Measurements from ENCODE around the gene SLC12A7. TPM values are rescaled to one million over a fixed set of nuclear protein-coding genes. Genes with fewer than 3 reads are reported as not detected.

Gene SLC12A7
- total and polyA plus RNA-seq, 9 of the 15 experiments (the other 6 are each of a cell fraction or from before 2014, with no cell fraction given), result 0.01 to 3.1 (median 0.56) TPM

GRCh38 chr5:1137567-1138444 lies 25.9 kb upstream of the SLC12A7 start (continued):
- TF ChIP-seq PBX2 (CRISPR knock-in tag; IDR thresholded peaks at IDR 0.05; ENCODE audit: low read depth) (no peak), PBX2 (tag; conservative IDR thresholded peaks at IDR 0.05; ENCODE audit: low read depth) (peak; percentile 59; the same call in 1 of the 2 replicates), MECOM (CRISPR knock-in tag; IDR thresholded peaks at IDR 0.05) (no peak), ZNF316 (IDR thresholded peaks at IDR 0.05) (peak; percentile 90), TBP (optimal IDR thresholded peaks at IDR 0.05; ENCODE audit: low read depth, low read length) (peak; percentile 8), FOS (IDR thresholded peaks at IDR 0.05; ENCODE audit: extremely low read depth, insufficient read length) (peak; percentile 49), MAFG (tag; conservative IDR thresholded peaks at IDR 0.05) (peak; percentile 48; the same call in 1 of the 2 replicates), CEBPB (tag; IDR thresholded peaks at IDR 0.05) (0 out of 2 replicates have a peak, but pooled peaks have one; percentile 25), ZNF696 (CRISPR knock-in tag; conservative IDR thresholded peaks at IDR 0.05) (no peak), ZNF444 (CRISPR knock-in tag; IDR thresholded peaks at IDR 0.05) (no peak), NFYB (IDR thresholded peaks at IDR 0.05; ENCODE audit: extremely low read depth, insufficient read length) (peak; percentile 97)

Measured in K562 (cell line).